HL-60 (cell line): ENCODE measurements around the gene ZNF521.

Experiments used
- CTCF ChIP-seq: IDR thresholded peaks from one replicate; pipeline ENCODE4 v1.5.1; 2011; ENCODE audit warnings: low read length, control low read depth, inconsistent platforms; ENCODE audit not compliant: insufficient read depth
- GABPA ChIP-seq: IDR thresholded peaks from 2 replicates; pipeline ENCODE4 v1.6.1; 2012; ENCODE audit warnings: low read depth
- POLR2AphosphoS5 ChIP-seq: IDR thresholded peaks from 2 replicates; pipeline ENCODE4 v1.6.1; 2012; ENCODE audit warnings: low read depth
- REST ChIP-seq: IDR thresholded peaks from 2 replicates; pipeline ENCODE4 v1.6.1; 2012; ENCODE audit warnings: low read depth; ENCODE audit not compliant: insufficient replicate concordance

GRCh38 chr18:25113566-25113965, 238.4 kb downstream of the ZNF521 start:
- TF ChIP-seq CTCF (no peak), POLR2AphosphoS5 (no peak), GABPA (no peak), REST (no peak)
